H9 (cell line): Measurements from ENCODE around the gene ZNF429. TPM values are rescaled to one million over a fixed set of nuclear protein-coding genes. Genes with fewer than 3 reads are reported as not detected.

ENCODE experiments used
- DNase-seq: peaks from one replicate; pipeline ENCODE4 v3.0.0-alpha.2; 2017
- H2AFZ ChIP-seq: one replicate; pipeline ENCODE4 v1.6.1; 2013; ENCODE audit warnings: mild to moderate bottlenecking, low read length, control low read depth, moderate library complexity
- H2AK5ac ChIP-seq: 2 replicates; pipeline ENCODE4 v1.6.1; 2013; ENCODE audit warnings: low read length, control low read depth, mixed read lengths; ENCODE audit not compliant: insufficient read length
- H2BK120ac ChIP-seq: one replicate; pipeline ENCODE4 v1.6.1; 2013; ENCODE audit warnings: low read depth, mild to moderate bottlenecking, low read length, control low read depth, inconsistent platforms; ENCODE audit not compliant: poor library complexity, severe bottlenecking
- H2BK12ac ChIP-seq: 2 replicates; pipeline ENCODE4 v1.6.1; 2013; ENCODE audit warnings: low read length, control low read depth, mixed read lengths, low read depth; ENCODE audit not compliant: insufficient read length
- H2BK15ac ChIP-seq: 2 replicates; pipeline ENCODE4 v1.6.1; 2013; ENCODE audit warnings: low read depth, low read length, control low read depth
- H2BK20ac ChIP-seq: one replicate; pipeline ENCODE4 v1.6.1; 2013; ENCODE audit warnings: low read depth, mild to moderate bottlenecking, low read length, control low read depth, inconsistent platforms; ENCODE audit not compliant: poor library complexity, severe bottlenecking
- H2BK5ac ChIP-seq: 2 replicates; pipeline ENCODE4 v1.6.1; 2013; ENCODE audit warnings: low read length, control low read depth, mixed read lengths; ENCODE audit not compliant: insufficient read length
- H3K14ac ChIP-seq: 2 replicates; pipeline ENCODE4 v1.6.1; 2013; ENCODE audit warnings: low read length, control low read depth; ENCODE audit not compliant: insufficient read depth
- H3K18ac ChIP-seq: 2 replicates; pipeline ENCODE4 v1.6.1; 2013; ENCODE audit warnings: low read depth, mild to moderate bottlenecking, mixed read lengths, low read length, control low read depth; ENCODE audit not compliant: insufficient read length
- H3K23ac ChIP-seq: 2 replicates; pipeline ENCODE4 v1.6.1; 2013; ENCODE audit warnings: low read length, control low read depth, mixed read lengths, low read depth; ENCODE audit not compliant: insufficient read length
- H3K23me2 ChIP-seq: 2 replicates; pipeline ENCODE4 v1.6.1; 2013; ENCODE audit warnings: low read depth, mild to moderate bottlenecking, mixed read lengths, low read length, control low read depth; ENCODE audit not compliant: insufficient read length, poor library complexity, severe bottlenecking
- H3K27ac ChIP-seq: 2 replicates; pipeline ENCODE4 v1.5.1; 2013; ENCODE audit warnings: low read length, control low read depth, mixed read lengths, low read depth; ENCODE audit not compliant: insufficient read length
- H3K27me3 ChIP-seq: 2 replicates; pipeline ENCODE4 v1.6.1; 2013; ENCODE audit warnings: low read length, control low read depth, inconsistent platforms; ENCODE audit not compliant: insufficient read depth
- H3K4ac ChIP-seq: 2 replicates; pipeline ENCODE4 v1.6.1; 2013; ENCODE audit warnings: low read depth, mild to moderate bottlenecking, control low read depth, inconsistent platforms, low read length, moderate library complexity
- H3K4me1 ChIP-seq: 2 replicates; pipeline ENCODE4 v1.6.1; 2013; ENCODE audit warnings: low read length, control low read depth, inconsistent platforms; ENCODE audit not compliant: insufficient read depth
- H3K4me2 ChIP-seq: 2 replicates; pipeline ENCODE4 v1.6.1; 2013; ENCODE audit warnings: low read length, control low read depth, mixed read lengths; ENCODE audit not compliant: insufficient read length, insufficient read depth
- H3K56ac ChIP-seq: 2 replicates; pipeline ENCODE4 v1.6.1; 2013; ENCODE audit warnings: low read depth, mild to moderate bottlenecking, mixed read lengths, low read length, control low read depth; ENCODE audit not compliant: insufficient read length
- H3K79me1 ChIP-seq: 2 replicates; pipeline ENCODE4 v1.6.1; 2013; ENCODE audit warnings: low read depth, mild to moderate bottlenecking, moderate library complexity, low read length, control low read depth, inconsistent platforms; ENCODE audit not compliant: insufficient read depth, poor library complexity, severe bottlenecking
- H3K79me2 ChIP-seq: 2 replicates; pipeline ENCODE4 v1.6.1; 2013; ENCODE audit warnings: low read length, control low read depth, inconsistent platforms; ENCODE audit not compliant: insufficient read depth
- H3K9ac ChIP-seq: 2 replicates; pipeline ENCODE4 v1.6.1; 2013; ENCODE audit warnings: low read length, control low read depth, mixed read lengths; ENCODE audit not compliant: insufficient read length; ENCODE audit errors: extremely low read depth
- H3K9me3 ChIP-seq: one replicate; pipeline ENCODE4 v1.6.1; 2013; ENCODE audit warnings: low read depth, low read length, inconsistent platforms; ENCODE audit not compliant: control insufficient read depth
- H3T11ph ChIP-seq: one replicate; pipeline ENCODE4 v1.6.1; 2013; ENCODE audit warnings: mild to moderate bottlenecking, low read length, control low read depth, inconsistent platforms
- H4K20me1 ChIP-seq: one replicate; pipeline ENCODE4 v1.6.1; 2013; ENCODE audit not compliant: control insufficient read depth, insufficient read length, insufficient read depth
- H4K5ac ChIP-seq: 2 replicates; pipeline ENCODE4 v1.6.1; 2013; ENCODE audit warnings: low read depth, mild to moderate bottlenecking, mixed read lengths, low read length, control low read depth; ENCODE audit not compliant: insufficient read length
- H4K8ac ChIP-seq: replicated peaks from 2 replicates; pipeline ENCODE4 v1.6.1; 2013; ENCODE audit warnings: low read length, control low read depth, mixed read lengths, low read depth; ENCODE audit not compliant: insufficient read length
- H4K91ac ChIP-seq: 2 replicates; pipeline ENCODE4 v1.6.1; 2013; ENCODE audit warnings: low read depth, mild to moderate bottlenecking, moderate library complexity, mixed read lengths, low read length, control low read depth; ENCODE audit not compliant: insufficient read length
- H3K27ac Mint-ChIP-seq, 3 experiments: 2 replicates in 2 of 3; 3 replicates in 1 of 3; pipeline ENCODE4 v1.8.0; 2020 to 2021; ENCODE audit warnings: mixed read lengths in 3 of 3, mild to moderate bottlenecking in 1 of 3, moderate library complexity in 1 of 3
- H3K27me3 Mint-ChIP-seq: 2 replicates; pipeline ENCODE4 v1.8.0; 2021; ENCODE audit warnings: low read depth, mild to moderate bottlenecking, moderate library complexity, mixed read lengths
- H3K36me3 Mint-ChIP-seq, 3 experiments: 2 replicates in 2 of 3; 3 replicates in 1 of 3; pipeline ENCODE4 v1.8.0; 2020 to 2021; ENCODE audit warnings: low read depth in 3 of 3, mixed read lengths in 3 of 3; ENCODE audit not compliant: insufficient read depth in 1 of 3
- H3K4me1 Mint-ChIP-seq, 2 experiments: 2 replicates each; pipeline ENCODE4 v1.8.0; 2020; ENCODE audit warnings: mixed read lengths in 2 of 2
- H3K4me3 Mint-ChIP-seq, 2 experiments: 2 replicates in 1 of 2; 3 replicates in 1 of 2; pipeline ENCODE4 v1.8.0; 2020 to 2021; ENCODE audit warnings: mild to moderate bottlenecking in 2 of 2, mixed read lengths in 2 of 2, moderate library complexity in 1 of 2
- H3K9me3 Mint-ChIP-seq, 2 experiments: 2 replicates in 1 of 2; 3 replicates in 1 of 2; pipeline ENCODE4 v1.8.0; 2020; ENCODE audit warnings: mild to moderate bottlenecking in 2 of 2, mixed read lengths in 2 of 2, moderate library complexity in 1 of 2
- WGBS: extraction: QIAGEN DNeasy Blood & Tissue Kit; methylation state at CpG from one replicate; pipeline ENCODE4 v1.1.7; 2013; ENCODE audit warnings: missing lambda C conversion rate, low lambda C conversion rate, mixed read lengths; ENCODE audit not compliant: insufficient read length; ENCODE audit errors: extremely low coverage; 5-methylcytosine and 5-hydroxymethylcytosine counted together
- total RNA-seq: library from RNA; stranded (reverse); gene quantifications from 2 replicates; pipeline ENCODE4 v1.2.1, GENCODE V29; 2021
- TF ChIP-seq, protein P1 (sequence below): fragments of 200-600 bp; sonication (generic); conservative IDR thresholded peaks from 3 replicates; pipeline ENCODE4 v1.8.0; 2021; ENCODE audit warnings: antibody characterized with exemption, mild to moderate bottlenecking

Gene ZNF429
- total RNA-seq, 1 experiment from 2014 or later: 11.2 TPM

DNA sequence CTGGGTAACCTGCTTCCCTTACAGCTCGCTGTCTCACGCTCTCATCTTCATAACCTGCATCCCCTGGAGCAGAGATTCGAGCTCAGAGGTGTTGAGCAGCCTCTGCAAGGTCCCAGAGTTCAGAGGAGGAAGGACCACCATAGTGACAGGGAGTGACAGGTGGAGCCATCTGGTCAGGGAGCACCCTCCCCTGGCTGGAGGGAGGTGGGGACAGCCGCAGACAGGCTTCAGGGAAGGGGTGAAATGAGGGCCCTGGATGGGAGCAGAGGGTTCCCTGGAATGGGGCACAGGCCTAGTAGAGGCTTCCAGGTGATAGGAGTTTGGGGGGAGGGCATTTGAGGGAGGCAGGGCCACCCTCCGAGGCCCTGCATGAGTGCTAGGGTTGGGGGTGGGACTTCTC is 82.1 kb downstream of the ZNF429 start:
- H3K4me1 Mint-ChIP-seq: peaks cover 5 to 8% of the 10 kb centered on the region in 2 experiments
- H3T11ph ChIP-seq: no peak overlapping the region
- peaks cover 40% of the 10 kb centered on the region for H3K27me3 Mint-ChIP-seq
- no peak overlapping the region for H3K23ac ChIP-seq
- peaks cover 37% of the 10 kb centered on the region for H3K9me3 ChIP-seq
- no peak overlapping the region for H2BK15ac ChIP-seq
- H2AFZ ChIP-seq: no peak overlapping the region
- no peak overlapping the region for H2BK20ac ChIP-seq
- no peaks in the 10 kb centered on the region for H3K79me1 ChIP-seq
- no peak overlapping the region for H3K4me3 Mint-ChIP-seq
- no peak overlapping the region for H2BK120ac ChIP-seq
- no peaks in the 10 kb centered on the region for H4K20me1 ChIP-seq
- H3K27ac ChIP-seq: no peak overlapping the region
- H3K4me1 ChIP-seq: no peaks in the 10 kb centered on the region
- no peak overlapping the region for H2AK5ac ChIP-seq
- no peak overlapping the region for H3K18ac ChIP-seq
- no peak overlapping the region for H2BK5ac ChIP-seq
- H3K56ac ChIP-seq: no peak overlapping the region
- H3K9me3 Mint-ChIP-seq: peaks cover 69 to 74% of the 10 kb centered on the region in 2 experiments
- DNase-seq: no peak
- H3K4me2 ChIP-seq: no peak overlapping the region
- no peak overlapping the region for H4K5ac ChIP-seq
- no peak overlapping the region for H3K9ac ChIP-seq
- no peak overlapping the region for H3K4ac ChIP-seq
- H3K79me2 ChIP-seq: no peaks in the 10 kb centered on the region
- H3K27me3 ChIP-seq: peaks cover 2% of the 10 kb centered on the region; the same call in 1 of the 2 replicates
- H3K36me3 Mint-ChIP-seq: peaks cover 4 to 15% (median 7%) of the 10 kb centered on the region in 3 experiments; a peak in 5 of 7 replicates
- H4K91ac ChIP-seq: no peak overlapping the region
- H3K23me2 ChIP-seq: peaks cover 5% of the 10 kb centered on the region
- H3K27ac Mint-ChIP-seq: no peak overlapping the region
- TF ChIP-seq, protein P1, sequence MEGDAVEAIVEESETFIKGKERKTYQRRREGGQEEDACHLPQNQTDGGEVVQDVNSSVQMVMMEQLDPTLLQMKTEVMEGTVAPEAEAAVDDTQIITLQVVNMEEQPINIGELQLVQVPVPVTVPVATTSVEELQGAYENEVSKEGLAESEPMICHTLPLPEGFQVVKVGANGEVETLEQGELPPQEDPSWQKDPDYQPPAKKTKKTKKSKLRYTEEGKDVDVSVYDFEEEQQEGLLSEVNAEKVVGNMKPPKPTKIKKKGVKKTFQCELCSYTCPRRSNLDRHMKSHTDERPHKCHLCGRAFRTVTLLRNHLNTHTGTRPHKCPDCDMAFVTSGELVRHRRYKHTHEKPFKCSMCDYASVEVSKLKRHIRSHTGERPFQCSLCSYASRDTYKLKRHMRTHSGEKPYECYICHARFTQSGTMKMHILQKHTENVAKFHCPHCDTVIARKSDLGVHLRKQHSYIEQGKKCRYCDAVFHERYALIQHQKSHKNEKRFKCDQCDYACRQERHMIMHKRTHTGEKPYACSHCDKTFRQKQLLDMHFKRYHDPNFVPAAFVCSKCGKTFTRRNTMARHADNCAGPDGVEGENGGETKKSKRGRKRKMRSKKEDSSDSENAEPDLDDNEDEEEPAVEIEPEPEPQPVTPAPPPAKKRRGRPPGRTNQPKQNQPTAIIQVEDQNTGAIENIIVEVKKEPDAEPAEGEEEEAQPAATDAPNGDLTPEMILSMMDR: no peak
- WGBS: no CpG with 5 or more reads among the region's 5 CpGs
- no peak overlapping the region for H4K8ac ChIP-seq
- no peak overlapping the region for H3K14ac ChIP-seq
- no peak overlapping the region for H2BK12ac ChIP-seq
